ENCODE data around the gene GATAD2A. TPM values are rescaled to one million over a fixed set of nuclear protein-coding genes. Genes with fewer than 3 reads are reported as not detected.
"Not testable (repeated sequence)": the region's sequence is repeated elsewhere in the genome, so short reads cannot be mapped to it uniquely, and the experiment has no call there.

Gene GATAD2A
- total RNA-seq, 4 donors from 2014 or later = 73.8 to 128 (median 87.7) TPM

DNA sequence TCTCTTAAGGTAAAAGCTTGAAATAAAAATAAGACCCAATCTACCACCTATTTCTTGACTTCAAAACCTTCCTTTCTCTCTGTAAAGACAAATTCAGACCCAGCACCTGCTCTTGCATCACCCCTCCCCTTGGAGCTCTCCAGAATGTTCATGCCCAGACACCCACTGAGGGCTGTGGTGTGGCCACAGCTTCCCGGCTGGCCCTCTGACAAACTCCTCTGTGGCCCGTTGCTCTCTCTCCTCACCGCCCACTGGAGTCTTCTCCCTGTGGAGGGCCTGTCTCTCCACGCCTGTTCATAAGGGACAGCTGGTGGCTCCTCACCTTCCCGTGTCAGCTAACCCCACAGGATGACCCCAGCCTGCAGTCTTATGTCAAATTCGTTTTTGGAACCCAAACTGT, 60.7 kb downstream of the GATAD2A start:
- WGBS, 2 donors = 90 to 93% methylated on average over 6 of the region's 6 CpGs
- H3K4me3 ChIP-seq (ENCODE audit: low read depth, poor library complexity, severe bottlenecking) = no peak overlapping the region
- intact Hi-C loops (cut with DNase I; ENCODE audit: low total_unique reads) = no loop called here
- TF ChIP-seq POLR2A (IDR thresholded peaks at IDR 0.05) = no peak
- TF ChIP-seq, protein P1, sequence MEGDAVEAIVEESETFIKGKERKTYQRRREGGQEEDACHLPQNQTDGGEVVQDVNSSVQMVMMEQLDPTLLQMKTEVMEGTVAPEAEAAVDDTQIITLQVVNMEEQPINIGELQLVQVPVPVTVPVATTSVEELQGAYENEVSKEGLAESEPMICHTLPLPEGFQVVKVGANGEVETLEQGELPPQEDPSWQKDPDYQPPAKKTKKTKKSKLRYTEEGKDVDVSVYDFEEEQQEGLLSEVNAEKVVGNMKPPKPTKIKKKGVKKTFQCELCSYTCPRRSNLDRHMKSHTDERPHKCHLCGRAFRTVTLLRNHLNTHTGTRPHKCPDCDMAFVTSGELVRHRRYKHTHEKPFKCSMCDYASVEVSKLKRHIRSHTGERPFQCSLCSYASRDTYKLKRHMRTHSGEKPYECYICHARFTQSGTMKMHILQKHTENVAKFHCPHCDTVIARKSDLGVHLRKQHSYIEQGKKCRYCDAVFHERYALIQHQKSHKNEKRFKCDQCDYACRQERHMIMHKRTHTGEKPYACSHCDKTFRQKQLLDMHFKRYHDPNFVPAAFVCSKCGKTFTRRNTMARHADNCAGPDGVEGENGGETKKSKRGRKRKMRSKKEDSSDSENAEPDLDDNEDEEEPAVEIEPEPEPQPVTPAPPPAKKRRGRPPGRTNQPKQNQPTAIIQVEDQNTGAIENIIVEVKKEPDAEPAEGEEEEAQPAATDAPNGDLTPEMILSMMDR (IDR thresholded peaks at IDR 0.05) = no peak
- no peak for DNase-seq (ENCODE audit: low spot score in 2 of 2)

DNA sequence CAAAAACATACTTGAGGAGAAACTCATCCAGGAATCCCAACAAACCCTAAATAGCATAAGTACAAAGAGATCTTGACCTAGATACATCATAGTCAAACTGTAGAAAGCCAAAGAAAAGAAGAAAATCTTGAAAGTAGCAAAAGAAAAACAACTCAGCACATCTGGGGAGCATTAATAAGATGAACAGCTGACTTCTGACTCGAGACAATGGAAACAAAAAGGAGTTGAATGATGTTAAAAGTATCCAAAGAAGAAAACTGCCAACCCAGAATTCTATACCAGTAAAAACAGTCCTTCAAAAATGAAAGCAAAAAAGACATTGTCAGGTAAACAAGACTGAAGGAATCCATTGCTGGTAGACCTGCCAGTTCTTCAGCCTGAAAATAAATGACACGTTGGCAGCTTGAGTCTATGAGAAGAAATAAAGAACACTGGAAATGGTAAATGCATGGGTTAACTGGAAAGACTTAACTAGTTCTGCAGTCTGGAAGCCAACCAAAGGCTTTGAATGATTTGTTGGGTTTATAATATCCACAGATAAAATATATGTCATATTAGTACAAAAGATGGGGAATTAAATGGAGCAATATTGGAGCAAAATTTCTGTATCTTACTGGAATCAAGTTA, 63.1 kb downstream of the GATAD2A start:
- WGBS, 2 donors = 86 to 96% methylated on average over 2 of the region's 2 CpGs
- TF ChIP-seq POLR2A (IDR thresholded peaks at IDR 0.05) = no peak
- TF ChIP-seq, protein P1 (IDR thresholded peaks at IDR 0.05) = no peak
- no peak for DNase-seq (ENCODE audit: low spot score in 2 of 2)
- no peak overlapping the region for H3K4me3 ChIP-seq (ENCODE audit: low read depth, poor library complexity, severe bottlenecking)
- intact Hi-C loops (cut with DNase I; ENCODE audit: low total_unique reads) = no loop called here

DNA sequence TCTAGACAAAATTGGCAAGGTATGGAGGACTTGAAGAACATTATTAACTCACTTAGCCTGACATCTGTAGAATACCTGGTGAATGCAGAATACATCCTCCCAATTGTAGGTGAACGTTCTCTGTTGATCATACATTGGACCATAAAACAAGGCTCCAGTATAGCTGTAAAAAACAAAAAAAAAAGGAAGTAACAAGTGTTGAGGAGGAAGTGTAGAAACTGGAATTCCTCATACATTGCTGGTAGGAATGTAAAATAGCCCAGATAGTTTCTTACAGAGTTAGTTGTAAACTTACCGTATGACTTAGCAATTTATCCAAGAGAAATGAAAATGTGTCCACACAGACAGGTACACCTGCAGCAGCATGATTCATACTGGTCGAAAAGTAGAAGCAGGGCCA, 65.1 kb downstream of the GATAD2A start:
- WGBS, 2 donors = 95 to 98% methylated on average over 3 of the region's 3 CpGs
- intact Hi-C loops (cut with DNase I; ENCODE audit: low total_unique reads) = no loop called here
- no peak overlapping the region for H3K4me3 ChIP-seq (ENCODE audit: low read depth, poor library complexity, severe bottlenecking)
- no peak for TF ChIP-seq POLR2A (IDR thresholded peaks at IDR 0.05)
- TF ChIP-seq, protein P1 (IDR thresholded peaks at IDR 0.05) = no peak
- no peak for DNase-seq (ENCODE audit: low spot score in 2 of 2)

DNA sequence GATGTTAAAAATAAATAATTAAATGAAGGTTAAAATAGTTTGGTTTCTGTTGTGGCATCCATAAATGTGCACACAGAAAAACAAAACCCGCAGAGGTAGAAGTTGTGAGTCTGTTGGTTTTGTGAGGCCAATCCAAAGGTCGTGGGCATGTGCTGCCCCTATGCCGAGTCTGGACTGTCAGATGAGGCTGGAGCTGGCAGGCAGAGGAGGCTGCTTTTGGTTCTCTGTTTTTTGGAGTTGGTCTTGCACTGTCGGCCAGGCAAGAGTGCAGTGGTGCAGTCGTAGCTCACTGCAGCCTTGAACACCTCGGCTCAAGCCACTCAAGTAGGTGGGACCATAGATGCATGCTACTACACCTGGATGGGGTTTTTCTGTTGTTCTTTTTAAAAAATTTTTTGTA, 66.2 kb downstream of the GATAD2A start:
- intact Hi-C loops (cut with DNase I; ENCODE audit: low total_unique reads) = no loop called here
- H3K4me3 ChIP-seq (ENCODE audit: low read depth, poor library complexity, severe bottlenecking) = no peak overlapping the region
- TF ChIP-seq, protein P1 (IDR thresholded peaks at IDR 0.05) = no peak
- no peak for TF ChIP-seq POLR2A (IDR thresholded peaks at IDR 0.05)
- DNase-seq (ENCODE audit: low spot score in 2 of 2) = no peak
- WGBS, 2 donors = 78 to 87% methylated on average over 6 of the region's 6 CpGs

DNA sequence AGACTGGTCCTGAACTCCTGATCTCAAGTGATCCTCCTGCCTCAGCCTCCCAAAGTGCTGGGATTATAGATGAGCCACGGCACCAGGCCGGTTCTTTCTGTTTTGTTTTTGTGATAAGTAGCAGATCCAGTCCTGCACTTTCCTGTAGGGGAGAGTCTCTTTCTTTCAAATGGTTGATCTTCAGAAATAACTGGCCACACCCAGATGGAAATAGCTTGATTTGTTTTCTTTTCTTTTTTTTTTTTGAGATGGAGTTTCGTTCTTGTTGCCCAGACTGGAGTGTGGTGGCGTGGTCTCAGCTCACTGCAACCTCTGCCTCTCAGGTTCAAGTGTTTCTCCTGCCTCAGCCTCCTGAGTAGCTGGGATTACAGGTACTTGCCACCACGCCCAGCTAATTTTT, 66.6 kb downstream of the GATAD2A start:
- DNase-seq (ENCODE audit: low spot score in 2 of 2); intact Hi-C loops (cut with DNase I; ENCODE audit: low total_unique reads); H3K4me3 ChIP-seq (ENCODE audit: low read depth, poor library complexity, severe bottlenecking): not testable (repeated sequence)
- WGBS, 2 donors = 57 to 67% methylated on average over 5 of the region's 5 CpGs

DNA sequence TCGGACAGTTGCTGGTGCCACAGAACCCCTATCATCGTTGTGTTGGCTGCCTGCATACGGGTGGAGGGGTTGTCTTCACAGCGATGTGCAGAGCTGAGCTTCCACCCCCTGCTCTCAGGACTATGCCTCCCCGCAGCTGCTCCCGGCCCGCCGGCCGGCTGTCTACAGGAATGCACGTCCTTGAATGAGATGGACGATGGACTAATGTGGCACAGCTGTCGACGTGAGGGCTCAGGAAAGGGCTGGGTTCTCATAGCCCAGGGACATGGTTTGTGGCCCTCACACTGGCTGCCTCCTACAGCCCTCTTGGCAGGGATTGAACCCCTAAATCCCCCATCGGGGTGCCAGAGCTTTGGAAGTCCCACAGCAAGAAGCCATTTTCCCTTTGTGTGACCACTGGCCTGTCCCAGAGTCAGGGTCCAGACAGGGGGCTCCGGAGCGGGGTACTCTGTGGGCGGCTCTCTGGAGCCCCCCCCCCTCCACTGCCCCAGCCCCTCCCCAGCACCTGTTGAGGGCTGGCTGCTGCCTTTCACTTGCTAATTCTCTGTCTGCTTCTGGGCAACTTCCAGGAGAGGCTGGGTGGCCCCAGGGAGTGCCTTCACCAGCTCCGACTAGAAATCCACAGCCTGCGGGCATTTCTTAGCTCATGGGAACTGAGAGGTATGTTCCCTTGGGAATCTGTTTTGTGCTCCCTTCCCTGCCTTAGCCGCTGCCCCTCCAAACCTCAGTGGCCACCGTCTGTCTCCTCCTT, 69.7 kb downstream of the GATAD2A start:
- no peak for DNase-seq (ENCODE audit: low spot score in 2 of 2)
- intact Hi-C loops (cut with DNase I; ENCODE audit: low total_unique reads) = no loop called here
- 67 to 75% methylated on average over 21 of the region's 21 CpGs for WGBS, 2 donors
- TF ChIP-seq, protein P1 (IDR thresholded peaks at IDR 0.05) = no peak
- TF ChIP-seq POLR2A (IDR thresholded peaks at IDR 0.05) = no peak
- H3K4me3 ChIP-seq (ENCODE audit: low read depth, poor library complexity, severe bottlenecking) = no peak overlapping the region
